HAP-1 (cell line): ENCODE data around the gene TWIST2.

Experiments
- DNase-seq, 2 experiments: peaks; one replicate each; pipeline ENCODE4 v3.0.0-alpha.2; 2016 to 2020; ENCODE audit warnings: low spot score in 2 of 2
- H3K27me3 ChIP-seq: fragments of 250-450 bp; sonication (Bioruptor Pico); 2 replicates; pipeline ENCODE4 v1.5.1; 2020; ENCODE audit warnings: low read depth, mild to moderate bottlenecking, moderate library complexity
- H3K36me3 ChIP-seq: fragments of 250-450 bp; sonication (Bioruptor Pico); replicated peaks from 2 replicates; pipeline ENCODE4 v1.5.1; 2020; ENCODE audit warnings: mild to moderate bottlenecking
- H3K4me1 ChIP-seq: fragments of 250-450 bp; sonication (Bioruptor Pico); 2 replicates; pipeline ENCODE4 v1.5.1; 2020; ENCODE audit warnings: mild to moderate bottlenecking
- H3K4me3 ChIP-seq: fragments of 250-450 bp; sonication (Bioruptor Pico); 2 replicates; pipeline ENCODE4 v1.5.1; 2020; ENCODE audit warnings: mild to moderate bottlenecking, moderate library complexity
- H3K9me3 ChIP-seq: fragments of 250-450 bp; sonication (Bioruptor Pico); 2 replicates; pipeline ENCODE4 v1.5.1; 2020; ENCODE audit warnings: mild to moderate bottlenecking, moderate library complexity
- in situ Hi-C: fragments of 300-500 bp; cut with MboI; formaldehyde crosslinking; loops from 3 replicates; pipeline ENCODE4 v1.14.3; 2020; ENCODE audit warnings: low sequenced_read_pairs, inconsistent platforms, mixed read lengths

The TWIST2 gene

DNA sequence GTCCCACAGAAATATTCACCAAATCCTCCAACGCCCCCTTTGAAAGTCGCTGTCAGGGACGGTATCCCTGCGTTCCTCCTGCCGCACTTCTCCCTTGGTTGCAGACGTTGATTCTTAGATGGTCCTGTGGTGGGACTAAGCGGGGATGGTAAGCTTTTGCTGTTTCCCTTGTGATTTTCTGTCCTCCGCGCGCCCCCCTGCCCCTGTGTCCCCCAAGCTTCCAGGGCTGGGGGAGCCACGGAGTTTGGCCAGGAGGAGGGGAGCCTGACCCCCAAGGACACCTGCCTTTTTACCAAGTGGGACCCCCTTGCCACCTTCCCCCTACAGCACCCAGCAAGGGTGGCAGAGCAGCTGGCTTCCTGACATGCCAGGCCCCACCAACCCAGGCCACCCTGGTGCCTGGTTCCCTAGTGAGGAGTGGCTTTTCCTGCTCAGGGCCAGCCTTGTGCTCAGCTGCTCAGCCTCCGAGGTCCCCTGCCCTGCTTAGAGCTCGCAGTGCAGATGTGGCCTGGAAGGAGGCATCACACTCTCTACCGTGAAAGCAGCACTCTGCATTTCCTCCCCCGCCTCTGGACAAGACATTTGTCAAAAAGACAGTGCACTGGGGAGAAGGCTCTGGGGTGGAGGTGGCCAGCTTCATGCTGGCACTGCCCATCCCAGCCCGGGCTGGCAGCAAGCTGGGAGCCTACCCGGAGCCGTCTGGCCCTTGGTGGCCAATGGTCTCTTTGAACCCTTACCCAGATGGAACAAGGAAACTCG is 49.4 kb downstream of the TWIST2 start:
- Histone ChIP-seq H3K36me3 (no peaks in the 10 kb centered on the region), H3K27me3 (0 out of 2 replicates have a peak, but pooled peaks cover 3% of the 10 kb centered on the region)
- in situ Hi-C loops = no loop called here

DNA sequence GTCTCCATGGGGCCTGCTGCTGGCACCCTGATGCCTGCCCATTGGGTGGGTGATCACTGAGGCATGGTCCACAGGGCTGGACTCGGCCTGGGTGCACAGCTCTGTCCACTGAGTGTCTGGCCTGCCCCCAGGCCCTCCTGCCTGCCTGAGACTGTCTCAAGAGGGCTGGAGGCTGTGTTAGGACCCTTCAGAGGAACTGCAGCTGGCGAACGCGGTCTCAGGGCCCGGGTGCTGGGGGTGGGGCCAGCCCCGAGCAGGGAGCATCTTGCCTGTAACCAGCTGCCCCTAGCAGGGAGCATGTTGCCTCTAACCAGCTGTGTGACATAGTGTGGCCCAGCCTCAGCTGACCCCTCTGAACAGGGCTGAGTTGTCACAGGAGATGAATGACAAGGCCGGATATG is 50.0 kb downstream of the TWIST2 start:
- 0 out of 2 replicates have a peak, but pooled peaks cover 3% of the 10 kb centered on the region for H3K27me3 ChIP-seq
- no peak for DNase-seq
- H3K36me3 ChIP-seq = no peaks in the 10 kb centered on the region
- H3K4me3 ChIP-seq = no peak overlapping the region
- in situ Hi-C loops = no loop called here
- no peaks in the 10 kb centered on the region for H3K4me1 ChIP-seq
- H3K9me3 ChIP-seq = no peaks in the 10 kb centered on the region

More for the DNA sequence above, 49.4 kb downstream of the TWIST2 start:
- Histone ChIP-seq H3K4me3 (no peak overlapping the region), H3K9me3 (no peaks in the 10 kb centered on the region), H3K4me1 (no peaks in the 10 kb centered on the region)
- no peak for DNase-seq

DNA sequence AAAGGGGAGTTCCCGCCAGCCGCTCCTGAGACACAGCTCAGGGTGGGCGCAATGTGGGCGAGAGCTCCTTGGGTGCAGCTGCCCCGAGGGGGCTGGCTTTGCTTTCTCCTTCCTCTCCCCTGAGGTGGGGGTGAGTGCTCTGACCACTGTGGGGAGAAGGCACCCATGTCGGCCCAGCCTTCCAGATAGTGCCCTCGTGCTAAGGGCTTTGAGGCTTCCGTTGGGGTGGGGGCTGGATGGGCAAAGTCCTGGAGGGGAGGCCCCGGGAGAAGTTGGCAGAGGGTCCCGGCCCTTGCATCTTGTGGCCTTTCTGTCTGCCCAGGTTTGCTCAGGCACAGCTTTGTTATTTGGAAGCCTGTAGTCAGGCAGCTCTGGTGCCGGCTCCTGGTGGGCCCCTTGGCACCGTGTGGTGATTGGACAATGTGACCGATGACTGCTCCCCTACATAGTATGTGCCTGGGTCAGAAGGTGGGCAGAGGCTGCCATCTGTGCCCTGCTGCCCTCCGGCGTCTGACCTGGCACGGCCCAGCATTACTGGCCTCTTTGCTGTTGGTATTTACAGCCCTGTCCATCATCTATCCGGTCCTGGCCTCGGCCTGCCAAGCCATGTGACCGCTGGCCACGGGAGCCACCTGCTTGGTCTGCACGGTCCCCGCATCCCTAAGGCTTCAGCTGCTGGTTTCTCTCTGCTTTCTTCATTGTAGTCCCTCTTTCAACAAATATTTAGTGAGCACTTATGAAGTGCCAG is 50.8 kb downstream of the TWIST2 start:
- no peak for DNase-seq
- Histone ChIP-seq H3K9me3 (no peaks in the 10 kb centered on the region), H3K27me3 (0 out of 2 replicates have a peak, but pooled peaks cover 3% of the 10 kb centered on the region), H3K4me1 (no peaks in the 10 kb centered on the region), H3K36me3 (no peaks in the 10 kb centered on the region), H3K4me3 (no peak overlapping the region)
- in situ Hi-C loops = no loop called here

DNA sequence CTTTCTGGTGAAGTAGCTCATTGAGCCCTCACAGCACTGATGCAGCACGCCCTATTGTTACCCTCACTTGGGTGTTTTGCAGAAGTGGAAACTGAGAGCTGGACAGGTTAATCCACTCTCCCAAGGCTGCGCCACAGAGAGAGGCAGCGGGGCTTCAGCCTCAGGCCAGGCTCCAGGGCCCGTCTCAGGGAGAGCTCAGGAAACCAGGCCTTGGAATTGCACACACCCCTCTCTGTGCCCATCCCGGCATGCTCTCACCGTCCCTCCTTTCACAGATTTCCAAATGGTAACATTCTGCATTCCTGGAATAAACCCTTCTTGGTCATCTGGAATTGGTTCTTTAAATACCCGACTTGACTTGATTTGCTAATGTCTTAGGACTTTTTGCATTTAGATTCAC is 51.5 kb downstream of the TWIST2 start:
- DNase-seq = no peak
- Histone ChIP-seq H3K4me3 (no peak overlapping the region), H3K36me3 (no peaks in the 10 kb centered on the region), H3K4me1 (no peaks in the 10 kb centered on the region), H3K27me3 (0 out of 2 replicates have a peak, but pooled peaks cover 3% of the 10 kb centered on the region), H3K9me3 (no peaks in the 10 kb centered on the region)
- in situ Hi-C loops = no loop called here

DNA sequence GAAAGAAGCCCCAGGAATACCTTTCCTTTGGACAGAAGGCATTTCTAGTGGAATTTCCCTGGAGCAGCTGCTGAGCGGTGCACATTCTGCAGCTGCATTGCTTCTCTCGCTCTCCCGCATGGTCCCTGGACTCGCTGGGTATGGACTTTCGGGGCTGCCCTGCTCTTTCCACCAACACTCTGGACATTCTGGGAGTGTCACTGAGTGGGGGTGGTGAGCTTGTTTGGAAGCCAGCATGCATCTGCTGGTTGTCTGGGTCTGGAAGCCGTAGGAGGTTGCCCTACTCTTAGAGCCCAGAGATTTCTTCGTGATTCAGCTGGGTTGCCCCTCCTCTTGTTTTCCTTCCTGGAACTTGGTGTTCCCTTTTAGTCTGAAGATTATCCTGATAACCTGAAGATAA is 52.6 kb downstream of the TWIST2 start:
- Histone ChIP-seq H3K36me3 (no peaks in the 10 kb centered on the region), H3K4me1 (no peaks in the 10 kb centered on the region), H3K27me3 (0 out of 2 replicates have a peak, but pooled peaks cover 3% of the 10 kb centered on the region), H3K9me3 (no peaks in the 10 kb centered on the region), H3K4me3 (no peak overlapping the region)
- in situ Hi-C loops = no loop called here
- DNase-seq = no peak

DNA sequence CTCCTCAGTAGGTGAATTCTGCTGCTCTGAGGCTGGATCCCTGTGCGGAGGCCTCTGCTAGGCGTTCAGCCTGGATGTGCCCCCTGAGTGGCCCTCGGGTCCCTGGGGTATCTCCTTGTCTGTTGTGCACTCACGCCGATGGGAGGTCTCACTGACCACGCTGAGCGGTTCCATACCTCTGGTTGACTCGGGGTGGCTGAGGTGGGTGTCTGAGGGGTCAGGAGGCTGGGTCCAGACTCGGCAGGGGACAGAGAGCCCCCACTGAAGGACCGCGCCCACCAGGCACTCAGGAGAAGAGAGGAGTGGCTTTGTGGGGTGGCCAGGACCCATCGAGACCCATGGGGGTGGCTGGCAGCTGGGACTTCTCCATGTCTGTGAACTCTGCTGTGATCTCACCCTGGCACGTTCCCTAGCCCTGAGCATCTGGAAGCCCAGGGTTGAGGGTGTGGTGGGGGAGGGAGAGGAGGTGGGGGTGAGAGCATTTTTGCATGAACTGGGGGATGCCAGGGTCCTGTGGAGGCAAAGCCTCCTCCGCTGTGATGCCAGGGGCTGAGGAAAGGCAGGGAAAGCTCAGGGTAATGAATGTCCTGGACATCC is 53.7 kb downstream of the TWIST2 start:
- Histone ChIP-seq H3K4me3 (no peak overlapping the region), H3K9me3 (no peaks in the 10 kb centered on the region), H3K27me3 (0 out of 2 replicates have a peak, but pooled peaks cover 3% of the 10 kb centered on the region), H3K36me3 (no peaks in the 10 kb centered on the region), H3K4me1 (no peaks in the 10 kb centered on the region)
- no peak for DNase-seq
- in situ Hi-C loops = no loop called here

DNA sequence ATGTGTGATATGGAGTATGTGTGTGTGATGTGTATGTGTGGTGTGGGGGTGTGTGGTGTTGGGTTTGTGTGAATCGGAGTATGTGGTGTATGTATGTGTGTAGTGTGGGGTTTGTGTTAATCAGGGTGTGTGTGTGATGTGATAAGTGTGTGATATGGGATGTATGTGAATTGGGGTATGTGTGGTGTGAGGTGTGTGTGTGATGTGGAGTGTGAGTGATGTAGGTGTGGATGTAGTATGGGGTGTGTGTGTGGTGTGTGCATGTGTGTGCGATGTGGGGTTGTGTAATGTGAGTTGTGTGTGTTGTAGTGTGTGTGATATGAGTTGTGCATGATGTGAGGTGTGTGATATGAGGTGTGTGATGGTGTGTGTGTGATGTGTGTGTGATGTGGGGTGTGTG is 54.4 kb downstream of the TWIST2 start:
- H3K27me3 ChIP-seq = 0 out of 2 replicates have a peak, but pooled peaks cover 3% of the 10 kb centered on the region
- H3K36me3 ChIP-seq = no peaks in the 10 kb centered on the region
- in situ Hi-C loops = no loop called here
- DNase-seq = no peak
- H3K4me3 ChIP-seq = no peak overlapping the region
- H3K4me1 ChIP-seq = no peaks in the 10 kb centered on the region
- H3K9me3 ChIP-seq = no peaks in the 10 kb centered on the region

DNA sequence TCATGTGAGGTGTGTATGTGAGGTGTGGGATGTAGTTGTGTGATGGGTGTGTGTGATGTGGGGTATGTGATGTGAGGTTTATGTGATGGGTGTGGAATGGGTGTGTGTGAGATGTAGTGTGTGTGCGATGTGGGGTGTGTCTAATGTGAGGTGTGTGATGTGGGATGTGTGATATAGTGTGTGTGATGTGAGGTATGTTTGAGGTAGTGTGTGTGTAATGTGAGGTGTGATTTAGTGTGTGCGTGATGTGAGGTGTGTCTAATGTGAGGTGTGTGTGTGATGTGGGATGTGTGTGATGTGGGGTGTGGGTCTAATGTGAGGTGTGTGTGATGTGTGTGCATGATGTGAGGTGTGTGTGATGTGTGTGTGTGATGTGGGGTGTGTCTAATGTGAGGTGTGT is 55.3 kb downstream of the TWIST2 start:
- H3K27me3 ChIP-seq = 0 out of 2 replicates have a peak, but pooled peaks cover 3% of the 10 kb centered on the region
- H3K4me3 ChIP-seq = no peak overlapping the region
- H3K9me3 ChIP-seq = no peaks in the 10 kb centered on the region
- H3K36me3 ChIP-seq = no peaks in the 10 kb centered on the region
- no peak for DNase-seq
- H3K4me1 ChIP-seq = no peaks in the 10 kb centered on the region
- in situ Hi-C loops = no loop called here

DNA sequence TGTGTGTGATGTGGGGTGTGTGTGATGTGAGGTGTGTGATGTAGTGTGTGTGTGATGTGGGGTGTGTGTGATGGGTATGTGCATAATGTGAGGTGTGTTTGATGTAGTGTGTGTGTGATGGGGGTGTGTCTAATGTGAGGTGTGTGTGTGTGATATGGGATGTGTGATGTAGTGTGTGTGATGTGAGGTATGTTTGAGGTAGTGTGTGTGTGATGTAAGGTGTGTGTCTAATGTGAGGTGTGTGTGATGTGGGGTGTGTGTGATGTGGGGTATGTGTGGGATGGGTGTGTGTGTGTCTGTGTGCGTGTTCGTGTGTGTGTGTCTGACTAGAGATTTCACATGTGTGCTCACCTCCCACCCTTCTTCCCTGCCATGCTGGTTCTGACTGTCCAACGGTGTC is 56.3 kb downstream of the TWIST2 start:
- Histone ChIP-seq H3K4me3 (no peak overlapping the region), H3K36me3 (no peaks in the 10 kb centered on the region)
- in situ Hi-C loops = no loop called here

DNA sequence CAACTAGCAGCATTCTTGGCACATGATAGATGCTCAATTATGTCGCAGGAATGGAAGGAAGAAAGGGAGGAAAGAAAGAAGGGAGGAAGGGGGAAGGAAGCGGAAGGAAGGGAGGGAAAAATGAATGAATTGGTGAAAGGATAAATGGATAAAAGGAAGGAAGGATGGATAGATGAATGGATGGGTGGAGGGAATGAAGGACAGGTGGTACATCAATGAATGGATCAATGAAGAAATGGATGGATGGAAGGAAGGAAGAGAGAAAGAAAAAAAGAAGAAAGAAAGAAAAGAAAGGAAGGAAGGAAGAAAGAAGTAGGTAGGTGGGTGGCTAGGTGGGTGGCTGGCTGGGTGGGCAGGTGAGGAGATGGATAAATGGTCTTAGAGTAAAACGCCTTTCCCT is 56.8 kb downstream of the TWIST2 start:
- Histone ChIP-seq H3K4me3 (no peak overlapping the region), H3K36me3 (no peaks in the 10 kb centered on the region), H3K27me3 (0 out of 2 replicates have a peak, but pooled peaks cover 3% of the 10 kb centered on the region), H3K9me3 (no peaks in the 10 kb centered on the region), H3K4me1 (no peaks in the 10 kb centered on the region)
- no peak for DNase-seq
- in situ Hi-C loops = no loop called here

More for the DNA sequence above, 56.3 kb downstream of the TWIST2 start:
- 0 out of 2 replicates have a peak, but pooled peaks cover 3% of the 10 kb centered on the region for H3K27me3 ChIP-seq
- H3K4me1 ChIP-seq = no peaks in the 10 kb centered on the region
- DNase-seq = no peak
- H3K9me3 ChIP-seq = no peaks in the 10 kb centered on the region

DNA sequence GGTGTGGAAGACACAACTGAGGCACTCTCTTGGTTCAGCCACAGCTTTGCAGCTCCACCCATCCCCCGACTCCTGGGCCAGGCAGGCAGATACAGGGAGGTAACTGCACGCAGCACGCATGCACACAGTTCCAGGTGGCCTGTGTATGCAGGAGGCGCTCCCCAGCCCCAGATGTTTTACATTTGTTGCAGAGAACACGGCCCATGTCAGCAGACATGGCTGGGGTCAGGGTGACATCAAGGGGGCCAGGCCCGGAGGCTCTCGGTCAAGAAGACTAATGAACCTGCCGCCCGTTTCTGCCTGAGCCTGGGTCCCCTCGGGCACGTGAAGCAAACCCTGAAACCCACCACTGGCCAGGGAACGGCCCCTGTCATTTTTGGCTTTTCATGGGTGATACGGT is 57.3 kb downstream of the TWIST2 start:
- Histone ChIP-seq H3K9me3 (no peaks in the 10 kb centered on the region), H3K4me3 (no peak overlapping the region), H3K4me1 (no peaks in the 10 kb centered on the region), H3K27me3 (0 out of 2 replicates have a peak, but pooled peaks cover 2% of the 10 kb centered on the region), H3K36me3 (no peaks in the 10 kb centered on the region)
- in situ Hi-C loops = no loop called here
- DNase-seq = no peak

DNA sequence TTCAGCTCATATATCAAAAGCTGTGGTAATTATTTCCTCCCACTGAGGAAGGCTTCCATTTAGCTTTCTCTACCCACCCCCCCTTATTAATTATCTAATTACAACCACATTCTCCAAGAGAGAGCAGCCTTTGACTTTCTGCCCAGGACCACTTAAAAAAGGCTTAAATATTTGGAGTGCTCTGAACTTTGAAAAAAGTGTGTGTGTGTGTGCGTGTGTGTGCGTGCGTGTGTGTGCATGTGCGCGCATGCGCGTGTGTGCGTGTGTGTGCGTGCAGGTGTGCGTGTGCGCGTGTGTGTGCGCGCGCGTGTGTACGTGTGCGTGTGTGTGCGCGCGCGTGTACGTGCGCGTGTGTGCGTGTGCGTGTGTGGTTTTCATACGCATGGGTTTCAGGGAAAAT is 57.8 kb downstream of the TWIST2 start:
- H3K36me3 ChIP-seq = no peaks in the 10 kb centered on the region
- H3K9me3 ChIP-seq = no peaks in the 10 kb centered on the region
- DNase-seq = no peak
- H3K27me3 ChIP-seq = no peaks in the 10 kb centered on the region
- in situ Hi-C loops = no loop called here
- H3K4me3 ChIP-seq = no peak overlapping the region
- no peaks in the 10 kb centered on the region for H3K4me1 ChIP-seq

DNA sequence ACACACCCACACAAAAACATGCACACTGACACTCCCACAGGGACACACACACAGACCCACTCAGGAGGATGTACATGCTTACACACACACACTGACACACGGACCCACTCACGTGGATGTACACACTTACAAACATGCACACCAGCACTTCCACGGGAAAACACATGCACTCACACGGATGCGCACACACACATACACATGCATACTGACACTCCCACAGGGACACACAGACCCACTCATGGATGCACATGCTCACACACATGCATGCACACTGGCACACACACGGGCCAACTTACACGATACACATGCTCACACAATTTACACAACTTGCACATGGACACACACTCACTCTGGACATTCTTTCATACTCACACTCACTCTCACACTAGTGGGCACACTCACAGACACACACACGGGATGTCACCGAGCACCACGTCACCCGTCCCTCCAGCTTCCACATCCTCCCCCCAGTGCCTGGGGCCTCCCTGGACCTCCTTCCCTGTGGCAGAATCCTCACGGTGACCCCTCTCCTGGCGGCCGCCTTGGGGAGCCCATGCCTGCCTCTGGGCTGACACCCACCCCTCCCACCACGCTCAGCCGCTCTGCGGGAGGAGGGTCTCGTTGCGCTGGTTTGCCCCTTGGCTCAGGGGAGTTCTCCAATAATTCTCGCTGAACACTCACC is 58.5 kb downstream of the TWIST2 start:
- in situ Hi-C loops = no loop called here
- no peaks in the 10 kb centered on the region for H3K9me3 ChIP-seq
- no peak overlapping the region for H3K4me3 ChIP-seq
- no peaks in the 10 kb centered on the region for H3K36me3 ChIP-seq
- H3K27me3 ChIP-seq = no peaks in the 10 kb centered on the region
- DNase-seq = no peak
- H3K4me1 ChIP-seq = no peaks in the 10 kb centered on the region
